HepG2 (cell line): ENCODE results near the gene FSD2. TPM values are rescaled to one million over a fixed set of nuclear protein-coding genes. Genes with fewer than 3 reads are reported as not detected.

Source experiments
- AGO1 ChIP-seq: fragments of 200-400 bp; formaldehyde crosslinking; IDR thresholded peaks from 2 replicates; pipeline ENCODE4 v1.6.1; 2017; ENCODE audit warnings: mild to moderate bottlenecking, low read depth, low read length, moderate library complexity; ENCODE audit not compliant: poor library complexity, severe bottlenecking
- BCL3 ChIP-seq: sonication (generic); formaldehyde crosslinking; IDR thresholded peaks from 2 replicates; pipeline ENCODE4 v1.5.1; 2020; ENCODE audit warnings: mild to moderate bottlenecking, missing genetic modification reagents, moderate library complexity
- KDM5B ChIP-seq: sonication (generic); formaldehyde crosslinking; IDR thresholded peaks from 2 replicates; pipeline ENCODE4 v1.4.0; 2020; ENCODE audit warnings: missing genetic modification reagents, mild to moderate bottlenecking, borderline replicate concordance
- NFYB ChIP-seq: sonication (generic); formaldehyde crosslinking; IDR thresholded peaks from 2 replicates; pipeline ENCODE4 v1.4.0; 2020; ENCODE audit warnings: missing genetic modification reagents
- RBM39 ChIP-seq: fragments of 200-400 bp; formaldehyde crosslinking; IDR thresholded peaks from one replicate; pipeline ENCODE4 v1.6.1; 2018; ENCODE audit warnings: antibody characterized with exemption, mild to moderate bottlenecking, low read depth, low read length; ENCODE audit not compliant: poor library complexity, severe bottlenecking
- SMAD9 ChIP-seq: sonication (generic); formaldehyde crosslinking; IDR thresholded peaks from 2 replicates; pipeline ENCODE4 v1.5.1; 2020; ENCODE audit warnings: mild to moderate bottlenecking, missing genetic modification reagents
- YEATS4 ChIP-seq: sonication (generic); formaldehyde crosslinking; IDR thresholded peaks from 2 replicates; pipeline ENCODE4 v1.4.0; 2020; ENCODE audit warnings: missing genetic modification reagents, borderline replicate concordance
- YY1 ChIP-seq: IDR thresholded peaks from 2 replicates; pipeline ENCODE4 v1.6.1; 2011; ENCODE audit warnings: low read length, low read depth, moderate library complexity, mild to moderate bottlenecking; ENCODE audit not compliant: insufficient read depth, insufficient replicate concordance
- ZBTB26 ChIP-seq: IDR thresholded peaks from 2 replicates; pipeline ENCODE4 v1.6.1; 2016; ENCODE audit warnings: missing compliant biosample characterization, missing genetic modification reagents, borderline replicate concordance
- ZNF740 ChIP-seq: sonication (generic); formaldehyde crosslinking; IDR thresholded peaks from 2 replicates; pipeline ENCODE4 v1.4.0; 2020; ENCODE audit warnings: missing genetic modification reagents
- polyA plus RNA-seq, 8 experiments: library from polyadenylated mRNA; depleted of rRNA in 3 of 8; stranded (reverse) in 7 of 8; unstranded in 1 of 8; fragments of >200 nt; fragmentation: Illumina TruSeq in 4 of 8; extraction: Trizol in 4 of 8; gene quantifications; 2 replicates each; pipeline versions ENCODE4 v1.2.1 to v1.2.3, GENCODE V29; 2011 to 2016; ENCODE audit warnings: low read depth in 4 of 8, missing spikeins in 1 of 8, mixed read lengths in 1 of 8; ENCODE audit not compliant: insufficient read depth in 1 of 8
- total RNA-seq, 5 experiments: library from RNA; depleted of rRNA; stranded (reverse); fragments of >200 nt; fragmentation: Illumina TruSeq; extraction: Trizol; gene quantifications; 2 replicates each; pipeline ENCODE4 v1.2.3, GENCODE V29; 2016; ENCODE audit warnings: low read depth in 1 of 5
- TF ChIP-seq, protein P1 (sequence below), 2 experiments: sonication (generic) in 1 of 2; formaldehyde crosslinking in 1 of 2; IDR thresholded peaks; 2 replicates each; pipeline versions ENCODE4 v1.4.0 to v1.6.1; 2016 to 2020; ENCODE audit warnings: borderline replicate concordance in 1 of 2, low read depth in 1 of 2, mild to moderate bottlenecking in 1 of 2, missing genetic modification reagents in 1 of 2
- TF ChIP-seq, protein P2 (sequence below): sonication (generic); formaldehyde crosslinking; IDR thresholded peaks from 2 replicates; pipeline ENCODE4 v1.5.1; 2020; ENCODE audit warnings: missing genetic modification reagents, mild to moderate bottlenecking, borderline replicate concordance
- TF ChIP-seq, protein P3 (sequence below): IDR thresholded peaks from 2 replicates; pipeline ENCODE4 v1.6.1; 2016; ENCODE audit warnings: missing genetic modification reagents, missing compliant biosample characterization

Gene FSD2
- total and polyA plus RNA-seq, 2 of the 13 experiments (the other 11 are each of a cell fraction or from before 2014, with no cell fraction given): not detected

- TF ChIP-seq, protein P1, sequence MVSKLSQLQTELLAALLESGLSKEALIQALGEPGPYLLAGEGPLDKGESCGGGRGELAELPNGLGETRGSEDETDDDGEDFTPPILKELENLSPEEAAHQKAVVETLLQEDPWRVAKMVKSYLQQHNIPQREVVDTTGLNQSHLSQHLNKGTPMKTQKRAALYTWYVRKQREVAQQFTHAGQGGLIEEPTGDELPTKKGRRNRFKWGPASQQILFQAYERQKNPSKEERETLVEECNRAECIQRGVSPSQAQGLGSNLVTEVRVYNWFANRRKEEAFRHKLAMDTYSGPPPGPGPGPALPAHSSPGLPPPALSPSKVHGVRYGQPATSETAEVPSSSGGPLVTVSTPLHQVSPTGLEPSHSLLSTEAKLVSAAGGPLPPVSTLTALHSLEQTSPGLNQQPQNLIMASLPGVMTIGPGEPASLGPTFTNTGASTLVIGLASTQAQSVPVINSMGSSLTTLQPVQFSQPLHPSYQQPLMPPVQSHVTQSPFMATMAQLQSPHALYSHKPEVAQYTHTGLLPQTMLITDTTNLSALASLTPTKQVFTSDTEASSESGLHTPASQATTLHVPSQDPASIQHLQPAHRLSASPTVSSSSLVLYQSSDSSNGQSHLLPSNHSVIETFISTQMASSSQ (IDR thresholded peaks at IDR 0.05; ENCODE audit: low read depth): no peak
- TF ChIP-seq, protein P1 (CRISPR knock-in tag; IDR thresholded peaks at IDR 0.05; ENCODE audit: borderline replicate concordance): peak; percentile 67; the same call in 1 of the 2 replicates
- TF ChIP-seq ZNF740 (CRISPR knock-in tag) (peak; percentile 43; the same call in 1 of the 2 replicates), KDM5B (CRISPR knock-in tag) (peak; percentile 66; the same call in 1 of the 2 replicates), RBM39 (peak; percentile 57), NFYB (CRISPR knock-in tag) (peak; percentile 76), YEATS4 (CRISPR knock-in tag) (peak; percentile 93), SMAD9 (CRISPR knock-in tag) (no peak), YY1 (no peak), AGO1 (no peak), ZBTB26 (CRISPR knock-in tag) (peak; percentile 49; the same call in 1 of the 2 replicates), BCL3 (CRISPR knock-in tag) (0 out of 2 replicates have a peak, but pooled peaks have one; percentile 21)
- TF ChIP-seq, protein P2, sequence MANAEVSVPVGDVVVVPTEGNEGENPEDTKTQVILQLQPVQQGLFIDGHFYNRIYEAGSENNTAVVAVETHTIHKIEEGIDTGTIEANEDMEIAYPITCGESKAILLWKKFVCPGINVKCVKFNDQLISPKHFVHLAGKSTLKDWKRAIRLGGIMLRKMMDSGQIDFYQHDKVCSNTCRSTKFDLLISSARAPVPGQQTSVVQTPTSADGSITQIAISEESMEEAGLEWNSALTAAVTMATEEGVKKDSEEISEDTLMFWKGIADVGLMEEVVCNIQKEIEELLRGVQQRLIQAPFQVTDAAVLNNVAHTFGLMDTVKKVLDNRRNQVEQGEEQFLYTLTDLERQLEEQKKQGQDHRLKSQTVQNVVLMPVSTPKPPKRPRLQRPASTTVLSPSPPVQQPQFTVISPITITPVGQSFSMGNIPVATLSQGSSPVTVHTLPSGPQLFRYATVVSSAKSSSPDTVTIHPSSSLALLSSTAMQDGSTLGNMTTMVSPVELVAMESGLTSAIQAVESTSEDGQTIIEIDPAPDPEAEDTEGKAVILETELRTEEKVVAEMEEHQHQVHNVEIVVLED (CRISPR knock-in tag): peak; percentile 98
- TF ChIP-seq, protein P3, sequence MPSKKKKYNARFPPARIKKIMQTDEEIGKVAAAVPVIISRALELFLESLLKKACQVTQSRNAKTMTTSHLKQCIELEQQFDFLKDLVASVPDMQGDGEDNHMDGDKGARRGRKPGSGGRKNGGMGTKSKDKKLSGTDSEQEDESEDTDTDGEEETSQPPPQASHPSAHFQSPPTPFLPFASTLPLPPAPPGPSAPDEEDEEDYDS: peak; percentile 88
These were observed 55.7 kb downstream of the FSD2 start (continued) for GRCh38 chr15:82749951-82750830.
